Sigmoid colon (tissue), 7 donors: ENCODE measurements around the gene MAP3K2. TPM values are rescaled to one million over a fixed set of nuclear protein-coding genes. Genes with fewer than 3 reads are reported as not detected.

ENCODE experiments used
- DNase-seq: peaks from one replicate; pipeline ENCODE4 v3.0.0-alpha.2; 2019
- H3K27ac ChIP-seq, 4 donors: fragments of 200-600 bp; sonication (generic); one replicate each; pipeline ENCODE4 v1.5.1; 2016 to 2019; ENCODE audit warnings: mild to moderate bottlenecking in 1 of 4
- H3K27me3 ChIP-seq, 3 donors: fragments of 200-600 bp; sonication (generic); one replicate each; pipeline ENCODE4 v1.5.1; 2019; ENCODE audit warnings: mild to moderate bottlenecking in 1 of 3
- H3K36me3 ChIP-seq, 4 donors: fragments of 200-600 bp; sonication (generic); one replicate each; pipeline ENCODE4 v1.5.1; 2016 to 2019
- H3K4me1 ChIP-seq, 4 donors: fragments of 200-600 bp; sonication (generic); one replicate each; pipeline ENCODE4 v1.5.1; 2017 to 2019
- H3K4me3 ChIP-seq, 4 donors: fragments of 200-600 bp; sonication (generic); one replicate each; pipeline ENCODE4 v1.5.1; 2017 to 2019; ENCODE audit warnings: mild to moderate bottlenecking in 2 of 4, moderate library complexity in 1 of 4
- H3K9me3 ChIP-seq, 4 donors: fragments of 200-600 bp in 3 of 4; sonication (generic) in 3 of 4; one replicate each; pipeline versions ENCODE4 v1.5.1 to v1.6.1; 2013 to 2019
- CTCF ChIP-seq, 4 experiments: fragments of 450-650 bp in 3 of 4; fragments of 200-600 bp in 1 of 4; IDR thresholded peaks; one replicate each; pipeline ENCODE4 v1.5.1; 2016 to 2019; ENCODE audit warnings: antibody characterized with exemption in 4 of 4, mild to moderate bottlenecking in 3 of 4, moderate library complexity in 2 of 4
- EP300 ChIP-seq, 4 donors: sonication (generic); formaldehyde crosslinking; IDR thresholded peaks; one replicate each; pipeline ENCODE4 v1.6.1; 2017; ENCODE audit warnings: antibody characterized with exemption in 4 of 4
- POLR2A ChIP-seq, 2 donors: fragments of 450-650 bp; IDR thresholded peaks; one replicate each; pipeline ENCODE4 v1.6.1; 2016; ENCODE audit warnings: antibody characterized with exemption in 2 of 2, mild to moderate bottlenecking in 2 of 2, moderate library complexity in 2 of 2
- POLR2AphosphoS5 ChIP-seq, 4 donors: sonication (generic); formaldehyde crosslinking; IDR thresholded peaks; one replicate each; pipeline ENCODE4 v1.6.1; 2017; ENCODE audit warnings: antibody characterized with exemption in 4 of 4
- WGBS, 2 donors: extraction: QIAGEN DNeasy Blood & Tissue Kit; methylation state at CpG; one replicate each; pipeline ENCODE4 v1.1.7; 2013; 5-methylcytosine and 5-hydroxymethylcytosine counted together
- intact Hi-C: fragments of 100-400 bp; cut with DNase I; formaldehyde crosslinking; loops from one replicate; pipeline ENCODE4 v1.15.1; 2023
- polyA plus RNA-seq, 3 donors: library from polyadenylated mRNA; stranded (reverse); fragments of 200-250 nt; gene quantifications; one replicate each; pipeline ENCODE4 v1.2.3, GENCODE V29; 2013
- total RNA-seq, 4 donors: library from RNA; depleted of rRNA; stranded (reverse); fragments of >200 nt; gene quantifications; one replicate each; pipeline ENCODE4 v1.1.0, GENCODE V29; 2016
- donor health status: healthy with polysubstance abuse.
- donor health status: Bipolar disorder and iron deficiency.
- donor health status: healthy.

MAP3K2 gene
- total and polyA plus RNA-seq, 7 donors: 9.0 to 52.2 (median 39.9) TPM

- no peak for TF ChIP-seq CTCF (IDR thresholded peaks at IDR 0.05)
- Histone ChIP-seq H3K9me3 (no peaks in the 10 kb centered on the region), H3K36me3 (no peaks in the 10 kb centered on the region), H3K4me3 (no peak overlapping the region), H3K27me3 (no peaks in the 10 kb centered on the region), H3K4me1 (peaks cover 0 to 8% (median 0%) of the 10 kb centered on the region in 4 donors), H3K27ac (no peak overlapping the region)
- no peak for DNase-seq
- 97 to 100% methylated on average over 2 of the region's 2 CpGs for WGBS, 2 donors
- intact Hi-C loops: no loop called here
These were observed 36.2 kb downstream of the MAP3K2 start for GRCh38 chr2:127351603-127352002.

GRCh38 chr2:127348426-127349000 lies 39.3 kb downstream of the MAP3K2 start:
- WGBS, 2 donors: 78 to 90% methylated on average over 1 of the region's 1 CpG
- TF ChIP-seq CTCF (IDR thresholded peaks at IDR 0.05) (no peak), POLR2A (IDR thresholded peaks at IDR 0.05) (no peak), POLR2AphosphoS5 (IDR thresholded peaks at IDR 0.05) (no peak)
- intact Hi-C loops: no loop called here
- no peak overlapping the region for H3K4me3 ChIP-seq
- DNase-seq: no peak
- no peaks in the 10 kb centered on the region for H3K9me3 ChIP-seq
- no peak overlapping the region for H3K27ac ChIP-seq
- H3K4me1 ChIP-seq: no peaks in the 10 kb centered on the region
- no peaks in the 10 kb centered on the region for H3K27me3 ChIP-seq
- H3K36me3 ChIP-seq: no peaks in the 10 kb centered on the region

DNA sequence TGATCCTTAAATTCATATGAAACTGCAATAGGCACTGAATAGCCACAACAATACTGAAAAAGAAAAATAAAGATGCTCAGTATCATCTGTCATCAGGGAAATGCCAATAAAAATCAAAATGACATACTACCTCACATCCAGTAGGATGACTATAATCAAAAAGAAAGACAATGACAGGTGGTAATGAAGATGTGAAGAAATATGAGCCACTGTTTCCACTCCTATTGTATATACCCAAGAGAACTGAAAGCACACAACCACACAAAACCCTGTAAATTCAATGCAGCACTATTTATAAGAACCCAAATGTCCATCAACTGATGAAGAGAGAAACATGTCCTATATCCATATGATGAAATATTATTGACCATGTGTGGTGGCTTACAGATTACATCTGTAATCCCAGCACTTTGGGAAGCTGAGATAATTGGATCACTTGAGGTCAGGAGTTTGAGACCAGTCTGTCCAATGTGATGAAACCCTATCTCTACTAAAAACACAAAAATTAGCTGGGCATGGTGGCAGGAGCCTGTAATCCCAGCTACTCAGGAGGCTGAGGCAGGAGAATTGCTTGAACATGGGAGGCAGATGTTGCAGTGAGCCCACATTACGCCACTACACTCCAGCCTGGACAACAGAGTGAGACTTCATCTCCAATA lies 39.9 kb downstream of the MAP3K2 start:
- Histone ChIP-seq H3K9me3 (no peaks in the 10 kb centered on the region), H3K27ac (no peak overlapping the region), H3K27me3 (no peaks in the 10 kb centered on the region), H3K36me3 (no peaks in the 10 kb centered on the region), H3K4me1 (no peaks in the 10 kb centered on the region), H3K4me3 (no peak overlapping the region)
- intact Hi-C loops: no loop called here
- WGBS, 2 donors: 100% methylated on average over 1 of the region's 1 CpG
- TF ChIP-seq CTCF (IDR thresholded peaks at IDR 0.05) (no peak), POLR2A (IDR thresholded peaks at IDR 0.05) (no peak), EP300 (IDR thresholded peaks at IDR 0.05) (no peak), POLR2AphosphoS5 (IDR thresholded peaks at IDR 0.05) (no peak)
- DNase-seq: no peak

DNA sequence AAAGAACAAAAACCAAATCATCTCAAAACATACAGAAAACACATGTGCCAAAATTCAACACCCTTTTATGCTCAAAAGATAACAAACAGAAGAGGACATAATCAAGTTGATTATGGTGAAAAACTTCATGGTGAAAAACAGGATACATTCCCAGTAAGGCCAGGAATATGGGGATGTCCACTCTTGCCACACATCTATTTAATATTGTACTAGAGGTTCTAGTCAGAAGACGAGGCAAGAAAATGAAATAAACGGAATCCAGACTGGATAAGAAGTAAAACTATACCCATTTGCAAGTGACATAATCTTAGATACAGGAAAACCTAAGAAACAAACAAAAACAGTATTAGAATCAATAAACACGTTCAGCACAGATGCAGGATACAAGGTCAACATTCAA lies 40.8 kb downstream of the MAP3K2 start:
- intact Hi-C loops: no loop called here
- Histone ChIP-seq H3K27ac (no peak overlapping the region), H3K4me1 (no peaks in the 10 kb centered on the region), H3K27me3 (no peaks in the 10 kb centered on the region), H3K9me3 (no peaks in the 10 kb centered on the region), H3K36me3 (no peaks in the 10 kb centered on the region), H3K4me3 (no peak overlapping the region)
- no peak for DNase-seq
- 82 to 90% methylated on average over 3 of the region's 3 CpGs for WGBS, 2 donors
- no peak for TF ChIP-seq POLR2AphosphoS5 (IDR thresholded peaks at IDR 0.05)
- no peak for TF ChIP-seq CTCF (IDR thresholded peaks at IDR 0.05)
- TF ChIP-seq EP300 (IDR thresholded peaks at IDR 0.05): no peak
- TF ChIP-seq POLR2A (IDR thresholded peaks at IDR 0.05): no peak

DNA sequence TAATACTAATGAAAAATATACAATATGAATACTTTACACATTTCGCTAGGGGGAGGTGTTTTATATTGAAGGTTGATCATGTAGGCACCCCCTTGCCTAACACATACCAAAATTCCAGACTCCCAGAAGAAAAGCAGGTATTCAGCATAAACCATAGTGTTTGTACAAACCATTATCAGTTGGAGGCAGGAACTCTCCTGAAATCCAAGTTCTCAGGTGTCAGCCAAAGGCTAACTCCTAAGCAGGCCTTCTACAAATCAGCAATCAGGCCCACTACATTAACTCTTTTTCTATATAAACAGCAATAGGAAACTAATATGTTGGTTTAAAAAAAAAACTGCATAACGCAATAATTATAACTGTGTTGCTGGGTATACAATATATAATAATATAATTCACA lies 44.5 kb downstream of the MAP3K2 start:
- intact Hi-C loops: no loop called here

More for the DNA sequence above, 44.5 kb downstream of the MAP3K2 start:
- H3K9me3 ChIP-seq: no peaks in the 10 kb centered on the region
- no peak overlapping the region for H3K4me3 ChIP-seq
- no peak overlapping the region for H3K27ac ChIP-seq
- H3K36me3 ChIP-seq: peaks cover 0 to 8% (median 0%) of the 10 kb centered on the region in 4 donors
- TF ChIP-seq POLR2A (IDR thresholded peaks at IDR 0.05) (no peak), CTCF (IDR thresholded peaks at IDR 0.05) (no peak), POLR2AphosphoS5 (IDR thresholded peaks at IDR 0.05) (no peak), EP300 (IDR thresholded peaks at IDR 0.05) (no peak)
- H3K27me3 ChIP-seq: no peaks in the 10 kb centered on the region
- no peak for DNase-seq
- H3K4me1 ChIP-seq: peaks cover 0 to 11% (median 0%) of the 10 kb centered on the region in 4 donors
- WGBS, 2 donors: 97% methylated on average over 2 of the region's 2 CpGs
